Stomach (tissue), 4 donors: Measurements from ENCODE around the gene COPZ2.

Experiments
- EP300 ChIP-seq: sonication (generic); formaldehyde crosslinking; IDR thresholded peaks from one replicate; pipeline ENCODE4 v1.6.1; 2017; ENCODE audit warnings: antibody characterized with exemption
- POLR2A ChIP-seq, 4 donors: fragments of 450-650 bp; IDR thresholded peaks; one replicate each; pipeline ENCODE4 v1.6.1; 2016; ENCODE audit warnings: antibody characterized with exemption in 4 of 4, control low read depth in 2 of 4, mild to moderate bottlenecking in 1 of 4, moderate library complexity in 1 of 4
- POLR2AphosphoS5 ChIP-seq, 3 donors: sonication (generic); formaldehyde crosslinking; IDR thresholded peaks; one replicate each; pipeline ENCODE4 v1.6.1; 2016; ENCODE audit warnings: antibody characterized with exemption in 3 of 3
- TF ChIP-seq, protein P1 (sequence below), 7 experiments: fragments of 450-650 bp in 4 of 7; fragments of 200-600 bp in 3 of 7; sonication (generic) in 3 of 7; IDR thresholded peaks; one replicate each; pipeline ENCODE4 v1.5.1; 2016 to 2019; ENCODE audit warnings: antibody characterized with exemption in 7 of 7, control low read depth in 2 of 7, mild to moderate bottlenecking in 1 of 7

DNA sequence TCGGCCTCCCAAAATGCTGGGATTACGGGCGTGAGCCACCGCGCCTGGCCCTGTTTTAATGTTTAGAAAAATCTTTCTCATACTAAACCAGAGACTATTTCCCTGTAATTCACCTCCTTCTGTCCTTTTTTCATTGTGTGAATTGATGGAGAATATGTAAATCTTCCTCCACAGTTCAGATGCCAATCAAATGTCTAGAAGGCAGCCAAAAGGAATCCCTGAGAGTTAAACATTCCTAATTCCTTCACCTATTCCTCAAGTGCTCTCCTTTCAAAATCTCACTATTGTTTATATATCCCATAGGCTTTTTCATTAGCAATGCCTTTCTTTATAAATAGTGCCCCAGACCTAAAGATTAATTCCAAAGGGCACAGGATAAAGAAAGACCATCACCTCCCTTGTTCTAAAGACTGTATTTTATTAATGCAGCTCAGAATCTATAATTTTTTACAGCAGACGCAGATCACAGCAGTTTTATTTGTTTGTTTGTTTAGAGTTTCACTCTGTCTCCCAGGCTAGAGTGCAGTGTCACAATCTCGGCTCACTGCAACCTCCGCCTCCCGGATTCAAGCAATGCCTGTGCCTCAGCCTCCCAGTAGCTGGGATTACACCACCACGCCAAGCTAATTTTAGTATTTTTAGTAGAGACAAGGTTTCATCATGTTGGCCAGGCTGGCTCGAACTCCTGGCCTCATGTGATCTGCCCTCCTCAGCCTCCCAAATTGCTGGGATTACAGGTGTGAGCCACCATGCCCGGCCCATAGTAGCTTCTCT lies 30.5 kb downstream of the COPZ2 start:
- TF ChIP-seq, protein P1, sequence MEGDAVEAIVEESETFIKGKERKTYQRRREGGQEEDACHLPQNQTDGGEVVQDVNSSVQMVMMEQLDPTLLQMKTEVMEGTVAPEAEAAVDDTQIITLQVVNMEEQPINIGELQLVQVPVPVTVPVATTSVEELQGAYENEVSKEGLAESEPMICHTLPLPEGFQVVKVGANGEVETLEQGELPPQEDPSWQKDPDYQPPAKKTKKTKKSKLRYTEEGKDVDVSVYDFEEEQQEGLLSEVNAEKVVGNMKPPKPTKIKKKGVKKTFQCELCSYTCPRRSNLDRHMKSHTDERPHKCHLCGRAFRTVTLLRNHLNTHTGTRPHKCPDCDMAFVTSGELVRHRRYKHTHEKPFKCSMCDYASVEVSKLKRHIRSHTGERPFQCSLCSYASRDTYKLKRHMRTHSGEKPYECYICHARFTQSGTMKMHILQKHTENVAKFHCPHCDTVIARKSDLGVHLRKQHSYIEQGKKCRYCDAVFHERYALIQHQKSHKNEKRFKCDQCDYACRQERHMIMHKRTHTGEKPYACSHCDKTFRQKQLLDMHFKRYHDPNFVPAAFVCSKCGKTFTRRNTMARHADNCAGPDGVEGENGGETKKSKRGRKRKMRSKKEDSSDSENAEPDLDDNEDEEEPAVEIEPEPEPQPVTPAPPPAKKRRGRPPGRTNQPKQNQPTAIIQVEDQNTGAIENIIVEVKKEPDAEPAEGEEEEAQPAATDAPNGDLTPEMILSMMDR (IDR thresholded peaks at IDR 0.05), result no peak
- TF ChIP-seq EP300 (no peak), POLR2AphosphoS5 (IDR thresholded peaks at IDR 0.05) (no peak), POLR2A (IDR thresholded peaks at IDR 0.05) (no peak)
